LNCaP clone FGC (cell line): ENCODE measurements around the gene ZNF575.
"Not testable (repeated sequence)": the region's sequence is repeated elsewhere in the genome, so short reads cannot be mapped to it uniquely, and the experiment has no call there.

Experiments
- DNase-seq: peaks from one replicate; pipeline ENCODE4 v3.0.0-alpha.2; 2011; ENCODE audit warnings: low read depth
- H3K4me3 ChIP-seq: 2 replicates; pipeline ENCODE4 v1.5.1; 2011; ENCODE audit warnings: mild to moderate bottlenecking, low read depth, low read length, control low read depth
- TF ChIP-seq, protein P1 (sequence below): IDR thresholded peaks from 2 replicates; pipeline ENCODE4 v1.5.1; 2012; ENCODE audit warnings: mild to moderate bottlenecking; ENCODE audit not compliant: control insufficient read depth, insufficient read depth; ENCODE audit errors: extremely low read depth

ZNF575 gene

DNA sequence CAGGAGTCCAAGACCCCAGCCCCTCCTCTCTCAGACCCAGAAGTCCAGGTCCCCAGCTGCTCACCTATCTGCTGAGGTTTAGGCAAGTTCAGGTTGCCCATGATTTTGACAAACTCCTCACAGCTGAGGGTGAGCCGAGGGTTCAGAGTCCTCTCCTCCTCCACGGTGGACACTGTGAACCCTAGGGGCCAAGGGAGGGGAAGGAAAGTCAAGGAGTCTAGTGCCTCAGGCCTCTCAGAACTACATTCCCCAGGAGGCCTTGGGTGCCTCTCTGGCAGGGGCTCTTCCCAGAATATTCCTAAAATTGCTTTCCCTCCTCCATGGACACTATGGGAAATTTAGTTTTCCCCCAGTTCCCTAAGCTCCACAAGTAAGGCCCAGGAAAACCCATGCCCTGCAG, 25.1 kb upstream of the ZNF575 start:
- DNase-seq, result no peak
- TF ChIP-seq, protein P1, sequence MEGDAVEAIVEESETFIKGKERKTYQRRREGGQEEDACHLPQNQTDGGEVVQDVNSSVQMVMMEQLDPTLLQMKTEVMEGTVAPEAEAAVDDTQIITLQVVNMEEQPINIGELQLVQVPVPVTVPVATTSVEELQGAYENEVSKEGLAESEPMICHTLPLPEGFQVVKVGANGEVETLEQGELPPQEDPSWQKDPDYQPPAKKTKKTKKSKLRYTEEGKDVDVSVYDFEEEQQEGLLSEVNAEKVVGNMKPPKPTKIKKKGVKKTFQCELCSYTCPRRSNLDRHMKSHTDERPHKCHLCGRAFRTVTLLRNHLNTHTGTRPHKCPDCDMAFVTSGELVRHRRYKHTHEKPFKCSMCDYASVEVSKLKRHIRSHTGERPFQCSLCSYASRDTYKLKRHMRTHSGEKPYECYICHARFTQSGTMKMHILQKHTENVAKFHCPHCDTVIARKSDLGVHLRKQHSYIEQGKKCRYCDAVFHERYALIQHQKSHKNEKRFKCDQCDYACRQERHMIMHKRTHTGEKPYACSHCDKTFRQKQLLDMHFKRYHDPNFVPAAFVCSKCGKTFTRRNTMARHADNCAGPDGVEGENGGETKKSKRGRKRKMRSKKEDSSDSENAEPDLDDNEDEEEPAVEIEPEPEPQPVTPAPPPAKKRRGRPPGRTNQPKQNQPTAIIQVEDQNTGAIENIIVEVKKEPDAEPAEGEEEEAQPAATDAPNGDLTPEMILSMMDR, result no peak
- H3K4me3 ChIP-seq, result no peak overlapping the region

- TF ChIP-seq, protein P1, result no peak
- DNase-seq, result no peak
- H3K4me3 ChIP-seq, result no peak overlapping the region
These were observed 22.3 kb upstream of the ZNF575 start for GRCh38 chr19:43510713-43511112.

GRCh38 chr19:43511324-43511723, 21.7 kb upstream of the ZNF575 start:
- no peak for DNase-seq
- H3K4me3 ChIP-seq, result no peak overlapping the region
- TF ChIP-seq, protein P1, result no peak

DNA sequence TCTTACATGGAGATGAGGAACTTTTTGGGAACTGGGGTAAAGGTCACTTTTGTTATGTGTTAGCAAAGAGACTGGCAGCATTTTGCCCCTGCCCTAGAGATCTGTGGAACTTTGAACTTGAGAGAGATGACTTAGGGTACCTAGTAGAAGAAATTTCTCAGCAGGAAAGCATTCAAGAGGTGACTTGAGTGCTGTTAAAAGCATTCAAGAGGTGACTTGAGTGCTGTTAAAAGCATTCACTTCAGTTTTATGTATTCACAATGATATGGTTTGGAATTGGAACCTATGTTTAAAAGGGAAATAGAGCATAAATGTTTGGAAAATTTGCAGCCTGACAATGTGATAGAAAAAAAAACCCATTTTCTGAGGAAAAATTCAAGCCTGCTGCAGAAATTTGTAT, 20.6 kb upstream of the ZNF575 start:
- H3K4me3 ChIP-seq, DNase-seq: not testable (repeated sequence)

- DNase-seq, result no peak
- no peak overlapping the region for H3K4me3 ChIP-seq
- TF ChIP-seq, protein P1, result no peak
These were observed 14.9 kb upstream of the ZNF575 start for GRCh38 chr19:43518051-43518450.

- DNase-seq, result peak; percentile 30
- TF ChIP-seq, protein P1, result peak; percentile 63
- H3K4me3 ChIP-seq, result no peak overlapping the region
These were observed 13.4 kb upstream of the ZNF575 start for GRCh38 chr19:43519436-43520088.

DNA sequence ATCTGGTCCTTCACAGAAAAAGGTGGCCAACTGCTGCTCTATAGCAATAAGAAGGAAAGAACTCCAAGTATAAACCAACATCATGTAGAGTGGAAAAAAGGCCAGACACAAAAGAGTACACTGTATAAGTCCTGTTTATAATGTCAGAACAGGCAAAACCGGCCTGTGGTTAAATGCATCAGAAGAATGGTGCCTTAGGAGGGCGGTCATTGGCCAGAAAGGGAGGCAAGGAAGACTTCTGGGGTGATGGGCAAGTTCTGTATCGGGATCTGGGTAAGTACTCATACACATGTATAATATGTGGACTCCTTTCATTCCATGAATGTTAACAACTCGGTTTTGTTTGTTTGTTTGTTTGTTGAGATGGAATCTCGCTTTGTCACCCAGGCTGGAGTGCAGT, 10.1 kb upstream of the ZNF575 start:
- H3K4me3 ChIP-seq, result no peak overlapping the region
- DNase-seq, result no peak
- TF ChIP-seq, protein P1, result no peak

DNA sequence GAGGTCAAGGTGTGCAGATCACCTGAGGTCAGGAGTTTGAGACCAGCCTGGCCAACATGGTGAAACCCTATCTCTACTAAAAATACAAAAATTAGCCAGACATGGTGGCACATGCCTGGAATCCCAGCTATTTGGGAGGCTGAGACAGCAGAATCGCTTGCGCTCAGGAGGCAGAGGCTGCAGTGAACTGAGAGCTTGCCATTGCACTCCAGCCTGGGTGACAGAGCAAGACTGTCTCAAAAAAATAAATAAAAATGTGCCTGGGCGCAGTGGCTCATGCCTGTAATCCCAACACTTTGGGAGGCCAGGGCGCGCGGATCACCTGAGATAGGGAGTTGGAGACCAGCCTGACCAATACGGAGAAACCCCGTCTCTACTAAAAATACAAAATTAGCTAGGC, 9.3 kb upstream of the ZNF575 start:
- H3K4me3 ChIP-seq, DNase-seq: not testable (repeated sequence)
